Activated CD4-positive, alpha-beta memory T cell treated with anti-CD3 and anti-CD28 coated beads for 36 hours (primary cell): ENCODE measurements around the gene CAMK2N2. TPM values are rescaled to one million over a fixed set of nuclear protein-coding genes. Genes with fewer than 3 reads are reported as not detected.
A peak's percentile ranks its signal among the peaks of the same experiment; 100 is the strongest.
"Not testable (repeated sequence)": the region's sequence is repeated elsewhere in the genome, so short reads cannot be mapped to it uniquely, and the experiment has no call there.

Experiments used
- CTCF ChIA-PET: fragments of 350-600 bp; sonication (Branson Sonifier 250); formaldehyde crosslinking; loops from one replicate; lab custom pipeline; 2021; ENCODE audit warnings: antibody characterized with exemption, inconsistent platforms; lab: Charles Lee
- POLR2A ChIA-PET: fragments of 350-600 bp; sonication (Branson Sonifier 250); formaldehyde crosslinking; loops from one replicate; lab custom pipeline; 2021; ENCODE audit warnings: antibody characterized with exemption; lab: Charles Lee
- DNase-seq: peaks from one replicate; pipeline ENCODE4 v3.0.0-alpha.2; 2020
- H3K27ac Mint-ChIP-seq: one replicate; pipeline ENCODE4 v1.8.0; 2021; ENCODE audit warnings: mixed read lengths
- H3K27me3 Mint-ChIP-seq: one replicate; pipeline ENCODE4 v1.8.0; 2021; ENCODE audit warnings: mixed read lengths
- H3K36me3 Mint-ChIP-seq: one replicate; pipeline ENCODE4 v1.8.0; 2021; ENCODE audit warnings: mixed read lengths
- H3K4me1 Mint-ChIP-seq: one replicate; pipeline ENCODE4 v1.8.0; 2021; ENCODE audit warnings: low read depth, mixed read lengths
- H3K4me3 Mint-ChIP-seq: one replicate; pipeline ENCODE4 v1.8.0; 2021; ENCODE audit warnings: mild to moderate bottlenecking, mixed read lengths
- H3K9me3 Mint-ChIP-seq: one replicate; pipeline ENCODE4 v1.8.0; 2021; ENCODE audit warnings: mixed read lengths
- intact Hi-C: fragments of 100-400 bp; cut with micrococcal nuclease; formaldehyde crosslinking; loops from one replicate; pipeline ENCODE4 v1.15.1; 2023
- total RNA-seq, 2 experiments: library from RNA; stranded (reverse); gene quantifications; one replicate each; pipeline ENCODE4 v1.2.3, GENCODE V29; 2021

CAMK2N2 gene
- total RNA-seq, 2 experiments from 2014 or later, result 0.21 to 0.51 TPM

DNA sequence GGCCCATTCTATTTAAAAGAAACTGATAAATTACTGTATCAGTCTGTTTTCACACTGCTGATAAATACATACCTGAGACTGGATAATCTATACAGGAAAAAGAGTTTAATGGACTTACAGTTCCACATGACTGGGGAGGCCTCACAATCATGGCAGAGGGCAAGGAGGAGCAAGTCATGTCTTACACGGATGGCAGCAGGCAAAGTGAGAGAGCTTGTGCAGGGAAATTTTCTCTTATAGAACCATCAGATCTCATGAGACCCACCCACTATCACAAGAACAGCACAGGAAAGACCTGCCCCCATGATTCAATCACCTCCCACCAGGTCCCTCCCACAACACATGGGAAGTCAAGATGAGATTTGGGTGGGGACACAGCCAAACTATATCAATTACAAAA, 5.9 kb upstream of the CAMK2N2 start:
- H3K27ac Mint-ChIP-seq, intact Hi-C loops: not testable (repeated sequence)

DNA sequence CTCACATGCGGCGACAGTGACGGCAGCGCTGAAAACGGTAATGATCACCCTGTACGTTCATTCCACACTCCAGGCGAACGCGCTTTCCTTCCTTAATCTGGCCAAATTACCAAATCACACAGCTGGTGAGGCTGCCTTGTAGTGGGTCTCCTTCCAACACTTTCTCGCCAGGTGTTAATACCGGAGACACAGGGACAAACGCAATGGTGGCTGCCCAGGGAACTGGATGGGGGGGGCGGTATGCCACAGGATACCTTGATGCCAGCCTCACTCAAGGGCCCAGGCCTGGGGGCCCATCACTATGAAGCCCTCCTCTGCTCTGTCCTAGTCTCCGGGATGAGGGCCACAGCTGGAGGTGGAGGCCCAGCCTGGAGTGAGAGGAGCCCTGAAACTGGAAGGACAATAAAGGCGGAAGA, 1.4 kb upstream of the CAMK2N2 start:
- intact Hi-C loops, result no loop called here
- H3K27ac Mint-ChIP-seq, result peak overlapping the region; percentile 18
- POLR2A ChIA-PET, result no interaction called here

More for the DNA sequence above, 5.9 kb upstream of the CAMK2N2 start:
- H3K27me3 Mint-ChIP-seq, result peaks cover 16% of the 10 kb centered on the region
- POLR2A ChIA-PET, H3K4me3 Mint-ChIP-seq, H3K9me3 Mint-ChIP-seq, H3K36me3 Mint-ChIP-seq, H3K4me1 Mint-ChIP-seq, CTCF ChIA-PET, DNase-seq: not testable (repeated sequence)

DNA sequence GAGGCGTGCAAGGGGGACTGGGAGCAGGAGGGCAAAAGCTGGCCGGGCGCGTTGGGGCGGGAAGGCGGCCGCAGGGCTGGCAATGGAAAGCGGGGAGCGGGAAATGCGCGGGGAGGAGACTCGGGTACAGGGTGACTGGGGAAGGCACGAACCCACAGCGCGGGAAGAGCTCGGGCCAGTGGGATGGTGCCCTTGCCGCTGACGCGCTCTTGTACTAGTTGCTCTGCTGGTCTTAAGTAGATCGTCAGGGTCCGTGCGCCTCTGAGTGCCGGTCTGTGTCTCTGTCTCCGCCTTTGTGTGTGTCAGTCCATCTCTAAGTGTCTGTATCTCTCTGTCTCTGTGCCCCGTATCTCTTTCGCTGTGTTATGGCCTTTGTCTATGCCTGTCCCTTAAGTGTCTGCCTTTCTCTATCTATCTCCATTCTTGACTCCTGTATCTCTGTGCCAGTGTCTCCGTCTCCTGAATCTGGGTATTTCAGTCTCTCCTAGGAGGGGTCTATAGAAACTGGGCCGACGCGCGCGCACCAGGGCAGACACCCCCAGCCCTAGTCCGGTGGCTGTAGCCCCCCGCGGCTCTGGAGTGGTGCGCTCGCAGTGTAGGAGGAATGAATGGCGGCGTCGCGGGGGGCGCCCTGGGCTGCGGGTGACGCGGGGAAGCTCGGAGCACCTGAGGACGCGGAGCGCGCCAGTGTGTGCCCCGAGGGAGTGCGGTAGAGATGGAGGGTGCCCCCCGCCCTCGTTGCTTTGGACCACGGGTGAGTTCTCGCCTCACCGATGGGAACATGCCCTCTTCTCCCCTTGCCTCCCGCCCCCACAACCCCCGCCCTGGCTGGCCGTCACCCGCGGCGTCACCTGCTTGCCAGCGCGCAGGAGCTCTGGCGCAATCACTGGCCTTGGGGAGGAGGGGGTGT, 756 bp upstream of the CAMK2N2 start:
- ChIA-PET POLR2A (interaction anchor here (1.4 kb wide), 1 partner anchor 12 kb away, joined by 4 read pairs; no protein-coding TSS in a partner anchor), CTCF (interaction anchor here (1.0 to 3.8 kb wide), 2 partner anchors 12 to 34 kb away, joined by 5 to 23 read pairs; partner anchors contain the start of gene EEF1AKMT4)
- Mint-ChIP-seq H3K36me3 (peaks cover 2% of the 10 kb centered on the region), H3K9me3 (no peaks in the 10 kb centered on the region), H3K4me3 (peak overlapping the region; percentile 79), H3K27ac (peak overlapping the region; percentile 25), H3K27me3 (peaks cover 23% of the 10 kb centered on the region), H3K4me1 (peaks cover 20% of the 10 kb centered on the region)
- intact Hi-C loops, result loop anchor here (1.0 to 2.0 kb wide), 2 partner anchors 12 to 37 kb away; partner anchors contain the start of gene PSMD2
- DNase-seq, result peak; percentile 58

More for the DNA sequence above, 1.4 kb upstream of the CAMK2N2 start:
- Mint-ChIP-seq H3K4me1 (peaks cover 20% of the 10 kb centered on the region), H3K36me3 (peaks cover 2% of the 10 kb centered on the region), H3K27me3 (peaks cover 28% of the 10 kb centered on the region), H3K4me3 (peak overlapping the region; percentile 79), H3K9me3 (no peaks in the 10 kb centered on the region)
- CTCF ChIA-PET, result interaction anchor here (3.8 kb wide), 1 partner anchor 35 kb away, joined by 23 read pairs; no protein-coding TSS in a partner anchor
- DNase-seq, result no peak

DNA sequence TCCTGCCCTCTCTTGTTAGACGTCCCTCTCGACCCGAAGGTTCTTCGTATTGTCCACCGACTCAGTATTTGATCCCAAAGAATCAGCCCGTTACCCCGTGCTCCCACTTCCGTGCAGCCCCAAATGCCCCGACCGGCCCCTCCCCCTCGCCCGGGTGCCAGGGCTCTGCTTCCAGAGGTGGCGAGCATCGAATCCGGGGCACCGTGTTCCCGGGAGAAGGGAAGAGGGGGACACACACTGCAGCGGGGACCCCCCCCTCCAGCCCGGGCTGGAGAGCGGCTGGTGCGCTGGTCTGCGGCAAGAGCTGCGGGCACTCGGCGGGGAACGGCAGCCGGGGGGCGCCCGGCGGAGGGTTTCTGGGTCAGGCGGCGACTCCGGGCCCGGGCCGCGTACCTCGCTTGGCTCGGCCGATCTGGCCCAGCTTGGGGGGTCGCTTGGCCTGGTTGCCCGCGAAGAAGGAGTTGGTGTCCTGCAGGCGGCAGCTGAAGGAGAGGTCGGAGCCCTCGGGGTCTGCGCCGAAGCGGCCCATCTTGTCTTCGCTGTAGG, 556 bp downstream of the CAMK2N2 start:
- Mint-ChIP-seq H3K4me1 (peaks cover 20% of the 10 kb centered on the region), H3K27me3 (peaks cover 22% of the 10 kb centered on the region), H3K36me3 (peaks cover 2% of the 10 kb centered on the region), H3K9me3 (no peaks in the 10 kb centered on the region), H3K4me3 (peak overlapping the region; percentile 62), H3K27ac (peak overlapping the region; percentile 16)
- CTCF ChIA-PET, result interaction anchor here (0.8 to 3.8 kb wide), 4 partner anchors 9 to 365 kb away, joined by 3 to 23 read pairs (median 9); partner anchors contain the start of gene EEF1AKMT4
- DNase-seq, result peak; percentile 11
- intact Hi-C loops, result loop anchor here (1.0 to 2.0 kb wide), 2 partner anchors 10 to 38 kb away; partner anchors contain the start of gene PSMD2
- POLR2A ChIA-PET, result no interaction called here

DNA sequence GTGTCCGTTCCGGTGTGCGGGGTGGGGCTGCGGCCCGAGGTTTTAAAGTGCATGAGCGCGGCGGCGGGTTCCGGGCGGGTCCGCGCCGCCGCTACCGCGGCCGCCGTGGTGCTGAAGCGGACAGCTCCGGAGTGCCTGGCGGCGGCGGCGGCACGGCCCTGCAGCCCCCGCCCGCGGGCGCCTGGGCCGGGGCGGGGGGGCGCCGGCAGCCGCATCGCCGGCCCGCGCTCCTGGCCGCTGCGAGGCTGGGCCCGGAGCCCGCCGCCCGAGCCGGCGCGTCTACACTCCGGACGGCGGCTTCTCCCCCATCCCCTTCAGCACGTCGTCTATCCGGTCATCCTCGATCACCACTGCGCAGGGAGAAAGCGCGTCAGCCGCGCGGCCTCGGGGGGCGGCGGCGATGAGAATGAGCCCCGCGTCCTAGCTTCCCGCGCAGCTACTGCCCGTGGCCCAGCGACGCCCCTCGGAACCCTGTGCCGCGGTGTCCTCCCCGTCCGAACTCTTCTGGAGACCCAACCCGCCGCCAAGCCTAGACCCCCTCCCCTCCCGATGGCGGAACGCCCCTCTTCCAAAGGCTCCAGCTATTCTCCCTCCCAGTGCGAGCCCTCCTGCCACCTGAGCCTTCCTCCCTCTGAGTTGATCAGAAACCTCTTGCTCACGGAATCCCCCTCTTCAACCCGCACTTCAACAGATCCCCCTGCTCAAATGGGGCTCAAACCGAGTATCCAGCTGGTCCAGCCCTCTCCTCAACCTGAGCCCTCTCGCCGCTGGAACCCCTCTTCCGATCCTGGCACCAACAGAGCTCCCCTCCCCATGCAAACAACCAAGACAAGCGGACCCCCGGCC, 1.3 kb downstream of the CAMK2N2 start:
- H3K27ac Mint-ChIP-seq, result peak overlapping the region; percentile 16
- ChIA-PET POLR2A (no interaction called here), CTCF (interaction anchor here (0.9 to 3.8 kb wide), 4 partner anchors 8 to 38 kb away, joined by 3 to 23 read pairs (median 9); partner anchors contain the start of gene EEF1AKMT4)

DNA sequence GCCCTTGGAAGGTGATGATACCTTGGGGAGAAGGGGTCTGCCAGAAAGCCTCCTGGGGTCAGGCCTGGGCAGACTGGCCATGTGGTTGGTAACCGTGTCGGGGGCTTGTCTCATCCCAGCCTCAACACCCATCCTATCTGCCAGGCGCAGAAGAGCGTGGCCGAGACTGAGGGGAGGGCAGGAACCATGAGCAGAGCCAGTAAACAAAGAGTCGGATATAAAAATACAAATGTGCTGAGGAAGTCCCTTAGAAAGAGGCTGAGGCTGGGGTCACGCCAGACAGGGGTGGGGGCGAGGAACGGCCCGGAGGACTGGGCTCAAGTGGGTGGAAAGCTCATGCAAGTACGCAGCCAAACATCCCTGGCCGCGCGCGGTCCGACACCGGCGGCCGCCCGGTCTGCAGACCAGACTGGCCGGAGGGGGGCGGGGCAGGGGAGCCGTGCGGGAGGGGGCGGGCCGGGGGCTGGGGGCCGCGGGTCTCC, 1.9 kb downstream of the CAMK2N2 start:
- H3K4me3 Mint-ChIP-seq, result no peak overlapping the region
- intact Hi-C loops, result no loop called here
- DNase-seq, result no peak
- POLR2A ChIA-PET, result no interaction called here
- H3K36me3 Mint-ChIP-seq, result peaks cover 2% of the 10 kb centered on the region
- peaks cover 18% of the 10 kb centered on the region for H3K27me3 Mint-ChIP-seq
- no peak overlapping the region for H3K27ac Mint-ChIP-seq
- H3K4me1 Mint-ChIP-seq, result peaks cover 25% of the 10 kb centered on the region
- CTCF ChIA-PET, result interaction anchor here (0.9 to 3.8 kb wide), 3 partner anchors 9 to 39 kb away, joined by 3 to 23 read pairs (median 15); partner anchors contain the start of gene EEF1AKMT4
- no peaks in the 10 kb centered on the region for H3K9me3 Mint-ChIP-seq

More for the DNA sequence above, 1.3 kb downstream of the CAMK2N2 start:
- H3K4me3 Mint-ChIP-seq, result peak overlapping the region; percentile 62
- intact Hi-C loops, result loop anchor here (2.0 kb wide), 1 partner anchor 39 kb away; the partner anchor contains the start of gene PSMD2
- peaks cover 25% of the 10 kb centered on the region for H3K4me1 Mint-ChIP-seq
- DNase-seq, result peak; percentile 46
- no peaks in the 10 kb centered on the region for H3K9me3 Mint-ChIP-seq
- peaks cover 20% of the 10 kb centered on the region for H3K27me3 Mint-ChIP-seq
- H3K36me3 Mint-ChIP-seq, result peaks cover 2% of the 10 kb centered on the region

DNA sequence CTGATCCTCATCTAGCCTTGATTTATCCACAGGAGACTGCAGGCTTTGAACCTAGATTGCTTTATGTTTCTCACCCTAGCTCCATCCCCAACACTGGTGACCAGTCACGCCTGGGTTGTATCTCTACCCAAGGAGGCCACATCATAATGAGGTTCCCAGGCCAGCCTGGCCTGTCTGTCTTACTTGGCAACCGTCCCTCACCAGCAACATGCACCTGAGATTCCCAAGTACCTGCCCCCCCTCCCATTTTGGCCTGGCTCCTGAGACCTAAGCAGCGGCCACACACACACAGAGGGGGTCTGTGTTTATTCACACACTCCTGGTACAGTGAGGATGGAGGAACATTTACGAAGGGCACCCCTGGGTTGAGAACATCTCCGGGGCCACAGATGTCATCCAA, 2.4 kb downstream of the CAMK2N2 start:
- no peak overlapping the region for H3K27ac Mint-ChIP-seq
- POLR2A ChIA-PET, result interaction anchor here (1.0 kb wide), 1 partner anchor 9 kb away, joined by 3 read pairs; the partner anchor contains the start of gene EEF1AKMT4
- no peaks in the 10 kb centered on the region for H3K9me3 Mint-ChIP-seq
- no peak overlapping the region for H3K4me3 Mint-ChIP-seq
- peaks cover 18% of the 10 kb centered on the region for H3K27me3 Mint-ChIP-seq
- peaks cover 25% of the 10 kb centered on the region for H3K4me1 Mint-ChIP-seq
- CTCF ChIA-PET, result interaction anchor here (1.7 kb wide), 1 partner anchor 9 kb away, joined by 7 read pairs; the partner anchor contains the start of gene EEF1AKMT4
- DNase-seq, result no peak
- intact Hi-C loops, result no loop called here
- peaks cover 2% of the 10 kb centered on the region for H3K36me3 Mint-ChIP-seq

DNA sequence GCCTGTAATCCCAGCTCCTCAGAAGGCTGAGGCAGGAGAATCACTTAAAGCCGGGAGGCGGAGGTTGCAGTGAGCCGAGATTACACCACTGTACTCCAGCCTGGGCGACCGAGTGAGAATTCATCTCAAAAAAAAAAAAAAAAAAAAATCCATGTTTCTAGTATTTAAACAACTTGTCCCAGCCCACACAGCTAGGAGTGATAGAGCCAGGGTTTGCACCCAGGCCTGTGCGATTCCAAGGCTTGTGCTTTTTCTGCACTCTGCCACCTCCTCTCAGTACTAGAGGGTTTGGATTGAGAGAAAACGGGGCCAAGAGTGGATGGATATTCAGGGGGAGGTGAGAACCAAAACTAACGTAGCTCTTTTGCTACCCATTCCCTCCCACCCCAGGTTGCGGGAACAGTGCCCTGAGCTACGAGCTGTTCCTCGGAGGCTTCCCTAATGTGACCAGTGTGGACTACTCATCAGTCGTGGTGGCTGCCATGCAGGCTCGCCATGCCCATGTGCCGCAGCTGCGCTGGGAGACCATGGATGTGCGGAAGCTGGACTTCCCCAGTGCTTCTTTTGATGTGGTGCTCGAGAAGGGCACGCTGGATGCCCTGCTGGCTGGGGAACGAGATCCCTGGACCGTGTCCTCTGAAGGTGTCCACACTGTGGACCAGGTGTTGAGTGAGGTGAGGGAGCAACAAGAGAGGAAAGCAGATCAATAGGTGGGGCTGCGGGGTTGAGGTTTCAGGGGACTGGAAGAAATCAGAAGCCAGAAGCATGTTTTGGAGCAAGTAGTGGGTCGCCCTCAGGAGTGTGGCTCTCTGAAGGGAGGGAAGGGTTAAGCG, 4.1 kb downstream of the CAMK2N2 start:
- H3K9me3 Mint-ChIP-seq, result no peaks in the 10 kb centered on the region
- no peak overlapping the region for H3K4me3 Mint-ChIP-seq
- ChIA-PET POLR2A (no interaction called here), CTCF (interaction anchor here (0.9 to 8.5 kb wide), 3 partner anchors 8 to 32 kb away, joined by 3 to 94 read pairs (median 7); partner anchors contain the start of genes EEF1AKMT4 and VWA5B2)
- intact Hi-C loops, result no loop called here
- DNase-seq, result no peak
- H3K27ac Mint-ChIP-seq, result no peak overlapping the region
- H3K4me1 Mint-ChIP-seq, result peaks cover 19% of the 10 kb centered on the region
- peaks cover 12% of the 10 kb centered on the region for H3K27me3 Mint-ChIP-seq
- peaks cover 2% of the 10 kb centered on the region for H3K36me3 Mint-ChIP-seq

DNA sequence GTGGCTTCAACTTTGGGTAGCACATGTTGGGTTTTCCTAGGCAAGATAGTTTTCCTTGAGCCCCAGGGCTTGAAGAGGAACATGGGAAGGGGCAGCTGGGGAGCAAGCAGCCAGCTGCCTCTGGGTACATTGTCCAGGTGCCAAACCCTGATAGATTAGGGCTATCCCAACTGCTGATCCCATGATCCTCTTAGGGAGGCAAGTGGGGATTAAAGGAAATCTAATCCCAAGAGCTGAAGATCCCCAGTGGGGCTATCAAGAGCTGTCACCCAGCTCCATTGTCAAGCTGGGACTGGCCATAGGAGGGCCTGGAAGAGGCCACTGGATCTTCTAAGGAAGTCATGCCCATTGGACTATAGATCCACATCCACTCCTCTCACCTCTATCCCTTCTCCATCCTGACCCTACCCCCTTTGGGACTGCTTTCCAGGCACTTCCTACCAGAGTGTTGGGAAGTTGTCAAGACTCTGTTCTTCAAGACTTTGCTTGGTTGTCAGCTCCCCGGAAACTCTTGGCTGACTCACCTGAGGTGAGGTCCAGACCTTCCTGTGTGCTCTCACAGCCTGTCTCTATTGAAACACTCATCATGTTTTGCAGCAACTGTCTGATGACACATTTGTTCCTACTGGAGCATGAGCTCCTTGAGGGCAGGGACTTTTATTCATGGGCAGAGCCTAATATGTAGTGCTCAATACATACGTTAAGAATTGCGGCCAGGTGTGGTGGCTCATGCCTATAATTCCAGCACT, 5.9 kb downstream of the CAMK2N2 start:
- Mint-ChIP-seq H3K27me3 (peaks cover 4% of the 10 kb centered on the region), H3K36me3 (peaks cover 2% of the 10 kb centered on the region), H3K4me3 (no peak overlapping the region), H3K4me1 (peaks cover 11% of the 10 kb centered on the region), H3K27ac (peak overlapping the region; percentile 33), H3K9me3 (no peaks in the 10 kb centered on the region)
- intact Hi-C loops, result no loop called here
- ChIA-PET CTCF (interaction anchor here (0.8 to 8.5 kb wide), 4 partner anchors 13 to 39 kb away, joined by 3 to 94 read pairs (median 5); partner anchors contain the start of gene VWA5B2), POLR2A (no interaction called here)
- DNase-seq, result peak; percentile 50
